ENCODE data around the gene DCHS2.

Gene DCHS2

DNA sequence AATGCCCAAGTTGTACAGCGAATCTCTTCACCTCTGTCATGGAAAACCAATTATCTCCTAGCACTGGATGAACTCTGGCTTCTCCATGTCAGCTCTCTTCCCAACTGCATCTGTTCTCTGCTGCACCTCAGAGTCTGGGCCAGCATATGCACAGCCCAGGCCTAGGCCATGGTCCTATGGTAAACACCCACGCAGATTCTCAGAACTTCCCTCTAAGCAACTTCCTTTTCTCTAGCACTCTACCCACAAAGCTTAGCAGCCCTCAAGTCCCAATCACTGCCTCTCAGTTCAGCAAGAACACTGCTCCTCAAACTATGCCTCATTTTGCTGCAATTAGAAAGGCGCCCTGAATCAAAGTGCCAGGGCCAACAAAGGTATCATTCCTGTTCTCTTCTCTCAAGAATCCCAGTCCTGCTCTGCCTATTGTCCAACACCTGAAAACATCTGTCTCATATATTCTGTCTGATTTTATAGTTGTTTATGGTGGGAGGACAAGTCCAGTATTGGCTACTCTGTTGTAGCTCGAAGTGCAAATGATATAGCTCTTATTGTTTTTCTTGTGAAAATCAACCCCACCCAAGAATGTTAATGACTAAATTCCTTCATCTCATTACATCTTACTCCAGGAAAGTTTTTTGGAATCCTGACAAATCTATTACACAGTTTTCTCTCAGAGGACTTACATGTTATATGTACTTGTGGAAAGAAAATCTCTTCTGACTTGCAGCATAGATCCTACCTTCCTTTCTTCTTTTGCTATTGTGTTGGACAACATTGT, 85.4 kb downstream of the DCHS2 start:
- H3K27ac Mint-ChIP-seq = no peak overlapping the region
- no peaks in the 10 kb centered on the region for H3K4me1 Mint-ChIP-seq
- no peaks in the 10 kb centered on the region for H3K36me3 Mint-ChIP-seq
- ATAC-seq = no peak
- no peak for DNase-seq (ENCODE audit: low spot score in 2 of 2)
- no peak overlapping the region for H3K4me3 Mint-ChIP-seq
- H3K9me3 Mint-ChIP-seq = peaks cover 3% of the 10 kb centered on the region

GRCh38 chr4:154399259-154399974, 92.2 kb downstream of the DCHS2 start:
- DNase-seq (ENCODE audit: low spot score in 2 of 2) = no peak
- no peak for ATAC-seq
- H3K4me1 Mint-ChIP-seq = no peaks in the 10 kb centered on the region
- H3K36me3 Mint-ChIP-seq = no peaks in the 10 kb centered on the region
- peaks cover 3% of the 10 kb centered on the region for H3K9me3 Mint-ChIP-seq
- no peak overlapping the region for H3K4me3 Mint-ChIP-seq
- no peak overlapping the region for H3K27ac Mint-ChIP-seq

- no peaks in the 10 kb centered on the region for H3K4me1 Mint-ChIP-seq
- peaks cover 4% of the 10 kb centered on the region for H3K9me3 Mint-ChIP-seq
- DNase-seq (ENCODE audit: low spot score in 2 of 2) = no peak
- no peak overlapping the region for H3K27ac Mint-ChIP-seq
- H3K4me3 Mint-ChIP-seq = no peak overlapping the region
- H3K36me3 Mint-ChIP-seq = no peaks in the 10 kb centered on the region
- ATAC-seq = no peak
These were observed 101.3 kb downstream of the DCHS2 start for GRCh38 chr4:154390324-154390723.

DNA sequence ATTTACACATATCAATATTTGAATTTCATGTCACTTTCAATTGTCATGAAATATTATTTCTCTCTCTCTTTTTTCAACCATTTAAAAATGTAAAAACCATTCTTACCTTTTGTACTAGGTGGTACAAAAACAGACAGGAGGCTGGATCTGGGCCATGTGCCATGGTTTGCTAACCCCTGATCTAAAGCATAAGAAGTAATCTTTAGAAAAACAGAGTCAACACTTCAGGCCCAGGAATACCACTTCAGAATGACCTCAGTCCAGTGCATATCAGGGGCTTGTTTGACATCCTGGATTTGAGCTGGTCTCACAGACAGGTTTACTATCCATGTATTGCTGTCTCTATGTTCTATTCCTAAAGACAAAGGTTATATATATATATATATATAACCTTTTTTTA, 102.5 kb downstream of the DCHS2 start:
- Mint-ChIP-seq H3K4me3 (no peak overlapping the region), H3K27ac (no peak overlapping the region), H3K36me3 (no peaks in the 10 kb centered on the region), H3K9me3 (peaks cover 4% of the 10 kb centered on the region), H3K4me1 (no peaks in the 10 kb centered on the region)
- ATAC-seq (no peak), DNase-seq (ENCODE audit: low spot score in 2 of 2) (no peak)

GRCh38 chr4:154384012-154384411, 107.6 kb downstream of the DCHS2 start:
- no peak overlapping the region for H3K4me3 Mint-ChIP-seq
- ATAC-seq (no peak), DNase-seq (ENCODE audit: low spot score in 2 of 2) (no peak)
- peaks cover 7% of the 10 kb centered on the region for H3K9me3 Mint-ChIP-seq
- H3K27ac Mint-ChIP-seq = no peak overlapping the region
- H3K4me1 Mint-ChIP-seq = no peaks in the 10 kb centered on the region
- no peaks in the 10 kb centered on the region for H3K36me3 Mint-ChIP-seq

DNA sequence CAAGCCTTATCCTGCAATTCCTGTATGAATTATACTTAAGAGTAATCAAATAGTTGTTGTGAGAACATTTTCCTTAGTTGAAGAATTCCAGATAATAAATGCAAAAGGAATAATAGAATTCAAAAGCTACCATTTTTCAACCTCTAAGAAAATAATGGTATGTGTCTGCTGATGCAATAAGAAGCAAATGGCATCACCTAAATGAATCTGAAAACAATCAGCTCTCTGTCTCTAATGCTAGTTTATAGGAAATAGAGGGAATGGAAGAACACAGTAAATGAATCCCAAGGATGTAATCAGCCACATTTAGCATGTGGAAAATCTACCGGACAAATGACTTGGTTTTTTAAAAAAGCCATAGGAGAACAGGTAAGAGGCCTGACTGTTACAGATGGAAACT, 115.1 kb downstream of the DCHS2 start:
- Mint-ChIP-seq H3K27ac (no peak overlapping the region), H3K4me1 (no peaks in the 10 kb centered on the region), H3K4me3 (no peak overlapping the region), H3K36me3 (no peaks in the 10 kb centered on the region), H3K9me3 (peaks cover 3% of the 10 kb centered on the region)
- DNase-seq (ENCODE audit: low spot score in 2 of 2) = no peak
- no peak for ATAC-seq

DNA sequence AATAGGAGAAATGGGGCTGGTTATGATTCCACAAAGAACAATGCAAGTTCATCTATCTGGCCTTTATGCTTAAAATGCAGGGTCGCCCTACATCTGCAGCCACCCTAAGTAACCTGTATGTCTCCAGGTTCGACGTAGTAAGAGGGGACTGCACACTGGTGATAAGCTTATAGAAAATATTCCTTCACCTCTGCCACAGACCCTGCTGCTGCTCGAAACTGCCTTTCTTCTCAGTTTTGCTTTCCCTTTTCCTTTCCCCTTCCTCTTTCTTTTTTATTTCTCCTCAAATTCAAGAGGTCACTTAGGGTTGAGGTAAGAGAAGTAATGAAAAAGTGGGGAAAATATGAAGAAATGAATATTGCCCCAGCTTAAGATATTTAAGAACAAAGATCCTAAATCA, 123.5 kb downstream of the DCHS2 start:
- Mint-ChIP-seq H3K4me1 (no peaks in the 10 kb centered on the region), H3K4me3 (no peak overlapping the region), H3K36me3 (no peaks in the 10 kb centered on the region), H3K27ac (no peak overlapping the region), H3K9me3 (no peaks in the 10 kb centered on the region)
- DNase-seq (ENCODE audit: low spot score in 2 of 2) (no peak), ATAC-seq (no peak)

DNA sequence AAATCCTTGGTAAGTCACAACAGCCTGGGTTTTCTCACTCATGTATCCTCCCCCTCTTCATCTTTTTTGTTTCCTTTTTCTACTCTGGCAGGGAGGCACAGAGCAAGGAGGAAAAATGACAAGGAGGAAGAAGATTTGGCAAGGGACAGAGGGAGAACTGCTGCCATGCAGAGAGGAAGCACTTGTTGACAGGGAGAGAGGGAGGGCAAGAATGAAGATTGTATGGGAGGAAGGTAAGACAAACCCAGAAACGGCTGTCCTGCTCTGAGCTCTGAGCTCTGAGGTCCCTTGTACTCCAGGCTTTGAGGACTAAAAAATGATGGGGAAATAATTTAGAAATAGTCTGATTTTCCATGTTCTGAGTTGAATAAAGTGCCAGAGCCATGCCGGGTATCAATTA, 123.9 kb downstream of the DCHS2 start:
- Mint-ChIP-seq H3K36me3 (no peaks in the 10 kb centered on the region), H3K9me3 (peaks cover 2% of the 10 kb centered on the region), H3K4me1 (no peaks in the 10 kb centered on the region), H3K4me3 (no peak overlapping the region), H3K27ac (no peak overlapping the region)
- no peak for DNase-seq (ENCODE audit: low spot score in 2 of 2)
- ATAC-seq = no peak

DNA sequence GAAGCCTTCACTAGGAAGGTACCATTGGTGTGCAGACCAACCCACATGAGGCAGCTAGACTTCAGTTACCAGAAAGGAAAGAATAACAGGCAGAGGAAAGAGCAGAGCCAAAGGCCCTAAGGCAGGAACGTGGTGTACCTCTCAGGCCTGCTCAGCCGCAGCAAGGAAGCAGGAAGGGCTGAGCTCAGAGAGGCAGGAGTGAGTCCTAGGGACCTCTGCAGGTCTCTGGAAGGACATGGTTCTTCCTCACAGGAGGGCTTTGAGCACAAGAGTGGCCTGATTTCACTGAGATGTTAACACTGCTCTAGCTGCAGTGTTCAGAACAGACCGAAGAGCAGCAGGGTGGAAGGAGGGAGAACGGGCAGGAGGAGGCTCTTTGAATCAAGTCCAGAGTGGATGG, 124.6 kb downstream of the DCHS2 start:
- Mint-ChIP-seq H3K4me3 (no peak overlapping the region), H3K9me3 (peaks cover 3% of the 10 kb centered on the region), H3K4me1 (no peaks in the 10 kb centered on the region), H3K36me3 (no peaks in the 10 kb centered on the region), H3K27ac (no peak overlapping the region)
- ATAC-seq = no peak
- DNase-seq (ENCODE audit: low spot score in 2 of 2) = no peak

DNA sequence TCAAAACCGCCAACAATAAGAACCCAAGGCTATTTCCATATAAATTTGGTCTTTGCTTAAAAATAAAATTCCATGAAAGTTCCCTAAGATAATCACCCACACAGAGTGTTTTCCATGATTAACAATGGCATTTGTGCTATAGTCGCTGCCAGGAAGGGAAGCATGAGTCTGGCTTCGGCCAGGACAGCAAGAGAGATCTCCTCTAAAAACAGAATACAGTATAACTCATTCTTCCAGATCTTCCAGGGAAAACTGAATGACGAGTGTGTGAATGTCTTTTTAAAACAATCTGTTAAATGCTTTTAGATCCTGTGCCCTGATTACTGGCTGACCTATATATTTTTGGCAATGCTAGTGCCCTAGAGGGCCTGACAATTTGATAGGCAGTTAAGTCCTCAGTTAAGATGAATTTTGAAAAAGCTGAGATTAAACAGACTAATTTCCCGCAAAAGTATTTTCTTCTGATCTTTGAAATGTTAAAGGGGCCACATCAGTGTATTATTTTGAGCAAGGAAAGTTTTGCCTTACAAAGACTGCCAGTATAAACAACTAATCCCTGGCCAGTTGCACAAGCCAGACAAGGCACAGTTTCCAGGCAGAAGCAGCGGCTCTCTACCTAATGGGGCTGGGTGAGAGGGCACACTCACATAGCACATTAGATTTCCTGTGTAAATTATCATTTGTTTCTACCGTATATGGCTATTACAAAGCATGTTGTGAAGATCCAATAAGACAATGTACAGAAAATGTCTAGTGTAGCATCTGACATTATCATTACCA, 127.3 kb downstream of the DCHS2 start:
- H3K27ac Mint-ChIP-seq = no peak overlapping the region
- H3K4me3 Mint-ChIP-seq = no peak overlapping the region
- no peaks in the 10 kb centered on the region for H3K36me3 Mint-ChIP-seq
- no peak for ATAC-seq
- DNase-seq (ENCODE audit: low spot score in 2 of 2) = no peak
- H3K9me3 Mint-ChIP-seq = peaks cover 3% of the 10 kb centered on the region
- no peaks in the 10 kb centered on the region for H3K4me1 Mint-ChIP-seq

- no peak for DNase-seq (ENCODE audit: low spot score in 2 of 2)
- H3K4me1 Mint-ChIP-seq = no peaks in the 10 kb centered on the region
- no peak overlapping the region for H3K27ac Mint-ChIP-seq
- peaks cover 3% of the 10 kb centered on the region for H3K9me3 Mint-ChIP-seq
- H3K36me3 Mint-ChIP-seq = no peaks in the 10 kb centered on the region
- no peak for ATAC-seq
- H3K4me3 Mint-ChIP-seq = no peak overlapping the region
These were observed 130.1 kb downstream of the DCHS2 start for GRCh38 chr4:154361450-154361849.

GRCh38 chr4:154360491-154360890, 131.1 kb downstream of the DCHS2 start:
- Mint-ChIP-seq H3K9me3 (peaks cover 3% of the 10 kb centered on the region), H3K4me3 (no peak overlapping the region)
- ATAC-seq = no peak

DNA sequence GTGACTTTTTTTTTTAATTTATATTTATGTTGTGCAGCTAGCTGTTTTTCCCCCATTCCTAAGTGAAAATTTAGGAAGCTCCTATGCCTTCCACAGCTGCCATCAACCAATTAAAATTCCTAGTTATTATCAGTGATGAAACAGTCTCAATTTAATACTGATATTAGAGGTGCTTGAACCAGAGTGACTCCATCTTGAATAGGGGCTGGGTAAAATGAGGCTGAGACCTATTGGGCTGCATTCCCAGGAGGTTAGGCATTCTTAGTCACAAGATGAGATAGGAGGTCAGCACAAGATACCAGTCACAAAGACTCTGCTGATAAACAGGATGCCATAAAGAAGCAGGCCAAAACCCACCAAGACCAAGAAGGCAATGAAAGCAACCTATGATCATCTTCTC, 136.7 kb downstream of the DCHS2 start:
- ATAC-seq (no peak), DNase-seq (ENCODE audit: low spot score in 2 of 2) (no peak)
- Mint-ChIP-seq H3K27ac (no peak overlapping the region), H3K9me3 (no peaks in the 10 kb centered on the region), H3K36me3 (no peaks in the 10 kb centered on the region), H3K4me1 (no peaks in the 10 kb centered on the region), H3K4me3 (no peak overlapping the region)

More at GRCh38 chr4:154360491-154360890, 131.1 kb downstream of the DCHS2 start:
- Mint-ChIP-seq H3K36me3 (no peaks in the 10 kb centered on the region), H3K4me1 (no peaks in the 10 kb centered on the region), H3K27ac (no peak overlapping the region)
- DNase-seq (ENCODE audit: low spot score in 2 of 2) = no peak

DNA sequence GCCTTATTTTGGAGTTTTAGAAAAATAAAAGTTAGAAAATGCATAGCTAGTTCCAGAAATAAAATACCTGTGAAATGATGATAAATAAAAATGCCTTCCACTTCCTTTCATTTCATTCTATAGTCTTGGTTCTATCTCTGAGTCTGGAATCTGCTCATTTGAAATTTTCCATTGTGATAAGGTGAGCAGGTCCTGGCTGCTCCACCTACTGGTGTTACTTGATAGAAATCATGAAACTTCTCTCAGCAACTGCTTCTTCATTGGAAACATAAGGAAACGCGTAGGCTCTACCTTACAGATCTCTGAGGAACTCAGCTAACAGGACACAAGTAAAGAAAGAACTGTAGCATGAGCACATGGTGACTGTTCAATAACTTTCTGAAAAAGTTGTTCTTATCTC, 141.8 kb downstream of the DCHS2 start:
- Mint-ChIP-seq H3K4me1 (no peaks in the 10 kb centered on the region), H3K27ac (no peak overlapping the region), H3K9me3 (no peaks in the 10 kb centered on the region), H3K4me3 (no peak overlapping the region), H3K36me3 (no peaks in the 10 kb centered on the region)
- no peak for ATAC-seq
- DNase-seq (ENCODE audit: low spot score in 2 of 2) = no peak

GRCh38 chr4:154348657-154349056, 142.9 kb downstream of the DCHS2 start:
- Mint-ChIP-seq H3K36me3 (no peaks in the 10 kb centered on the region), H3K4me1 (no peaks in the 10 kb centered on the region), H3K4me3 (no peak overlapping the region), H3K27ac (no peak overlapping the region), H3K9me3 (no peaks in the 10 kb centered on the region)
- ATAC-seq = no peak
- DNase-seq (ENCODE audit: low spot score in 2 of 2) = no peak

GRCh38 chr4:154345359-154345758, 146.2 kb downstream of the DCHS2 start:
- Mint-ChIP-seq H3K9me3 (peaks cover 2% of the 10 kb centered on the region), H3K36me3 (no peaks in the 10 kb centered on the region), H3K4me3 (no peak overlapping the region), H3K4me1 (no peaks in the 10 kb centered on the region), H3K27ac (no peak overlapping the region)
- ATAC-seq (no peak), DNase-seq (ENCODE audit: low spot score in 2 of 2) (no peak)
